CD4-positive, alpha-beta T cell treated with Interleukin-4 for 1 hour (primary cell): ENCODE results near the gene CORO1A.
"Not testable (repeated sequence)": the region's sequence is repeated elsewhere in the genome, so short reads cannot be mapped to it uniquely, and the experiment has no call there.

Experiments used
- DNase-seq, 2 donors: peaks; one replicate each; pipeline ENCODE4 v3.0.0-alpha.2; 2020 to 2022

The CORO1A gene

DNA sequence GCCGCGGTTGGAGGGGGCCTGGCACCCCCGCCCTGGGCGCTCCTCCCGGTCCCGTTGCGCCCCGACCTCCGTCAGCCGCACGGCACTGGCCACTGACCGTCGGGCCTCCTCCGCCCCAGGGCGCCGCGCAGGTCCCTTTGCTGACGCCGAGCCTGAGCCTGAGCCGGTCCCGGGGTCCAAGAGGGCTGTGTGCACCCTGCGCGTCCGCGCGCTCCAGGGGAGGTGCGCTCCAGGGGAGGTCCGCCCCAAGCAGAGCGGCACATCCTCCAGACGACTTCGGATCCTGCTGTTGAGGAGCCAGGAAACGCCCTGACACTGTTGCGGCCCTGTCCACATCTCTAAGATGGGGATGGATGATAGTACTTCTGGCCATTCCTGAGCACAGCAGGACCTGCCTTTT is 22.9 kb downstream of the CORO1A start:
- DNase-seq = not testable (repeated sequence)

DNA sequence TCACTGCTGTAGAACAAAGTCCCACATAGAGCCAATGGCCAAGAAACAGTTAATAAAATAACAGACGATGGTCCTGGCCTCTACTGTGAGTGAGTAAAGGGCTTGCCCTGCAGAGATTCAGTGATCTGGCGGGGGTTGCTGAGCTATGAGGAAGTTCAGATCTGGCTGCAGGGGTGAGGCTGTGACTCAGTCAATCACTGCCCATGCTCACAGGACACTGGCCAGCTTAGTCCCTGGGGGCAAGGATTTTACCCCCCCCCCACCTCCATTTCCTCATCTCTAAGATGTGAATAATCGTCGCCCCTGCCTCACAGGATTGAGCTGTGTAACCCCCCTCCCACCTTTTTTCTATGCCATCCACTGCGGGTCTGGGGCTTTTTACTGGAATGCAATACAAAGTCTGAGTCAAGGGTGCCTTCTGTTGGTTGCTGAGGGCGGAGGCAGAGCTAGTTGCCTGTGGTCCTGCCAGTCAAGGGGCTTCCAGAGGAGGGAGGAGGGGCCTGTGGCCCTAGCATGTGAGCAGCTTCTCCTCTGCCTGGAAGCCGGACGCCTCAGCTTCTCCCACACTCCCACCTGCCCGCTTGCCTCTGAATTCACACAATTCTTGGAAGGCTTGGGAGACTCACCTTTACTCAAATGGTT is 23.8 kb downstream of the CORO1A start:
- DNase-seq = peak in 1 of 2 donors; percentile 17

DNA sequence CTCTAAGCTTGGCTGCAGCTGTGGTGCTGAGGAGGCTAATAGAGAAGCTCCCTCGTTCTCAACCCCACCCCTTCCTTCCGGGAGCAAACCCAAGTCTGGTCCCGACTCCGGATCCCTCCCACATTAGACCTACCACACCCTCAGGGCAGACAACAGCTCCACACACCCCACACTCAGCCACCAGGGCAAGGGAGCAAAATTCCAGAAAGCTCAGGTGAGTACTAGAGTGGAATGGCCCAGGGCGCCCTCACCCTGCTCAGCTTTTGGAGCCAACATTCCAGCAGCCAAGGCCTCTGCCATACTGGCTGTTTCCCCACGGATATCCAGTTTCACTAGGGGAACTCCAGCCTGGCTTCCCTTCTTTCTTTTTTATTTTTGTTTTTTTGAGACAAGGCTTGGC is 25.6 kb downstream of the CORO1A start:
- peak in 1 of 2 donors; percentile 62 for DNase-seq

DNA sequence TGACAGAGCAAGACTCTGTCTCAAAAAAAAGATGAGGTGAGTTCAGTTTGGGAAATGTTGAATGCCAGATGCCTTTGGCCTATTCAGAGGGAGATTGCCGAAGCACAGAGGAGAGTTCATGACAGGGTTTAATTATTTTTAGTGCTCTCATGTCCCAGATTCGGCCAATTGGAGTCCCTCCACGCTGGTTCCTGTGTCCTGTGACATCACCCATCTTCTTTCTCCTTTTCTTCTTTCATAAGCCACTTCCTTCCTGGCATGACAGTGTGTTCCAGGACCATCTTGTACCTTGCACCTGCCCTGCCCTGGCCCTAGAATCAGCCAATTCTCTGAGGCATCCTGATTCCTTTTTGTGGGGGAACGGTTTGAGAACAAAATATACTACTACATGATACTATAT is 28.0 kb downstream of the CORO1A start:
- not testable (repeated sequence) for DNase-seq

DNA sequence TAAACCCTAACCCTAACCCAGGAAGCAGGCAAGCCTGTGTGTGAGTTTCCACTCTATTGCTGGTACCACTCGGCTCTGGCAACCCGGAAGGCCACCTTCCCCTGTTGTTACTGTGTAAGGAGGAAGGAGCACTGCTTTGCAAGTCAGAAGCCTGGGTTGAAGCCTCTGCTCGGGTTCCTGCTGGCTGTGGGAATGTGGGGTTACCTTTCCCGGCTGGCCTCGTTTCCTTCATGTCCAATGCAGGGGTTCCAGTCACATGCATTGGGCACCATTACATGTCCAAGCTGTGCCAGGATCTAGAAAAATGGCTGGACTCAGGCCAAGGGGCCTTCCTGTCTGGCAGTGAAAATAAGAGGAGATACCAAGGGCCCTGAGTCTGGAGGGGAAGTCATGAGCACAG is 33.7 kb downstream of the CORO1A start:
- not testable (repeated sequence) for DNase-seq
